Choroid plexus epithelial cell (primary cell): Measurements from ENCODE around the gene CCL21.

Experiments used
- DNase-seq: peaks from one replicate; pipeline ENCODE4 v3.0.0-alpha.2; 2010; ENCODE audit warnings: low read depth
- H3K4me3 ChIP-seq: 2 replicates; pipeline ENCODE4 v1.5.1; 2011; ENCODE audit warnings: low read depth, mild to moderate bottlenecking, control low read depth, low read length, moderate library complexity
- CTCF ChIP-seq: conservative IDR thresholded peaks from 2 replicates; pipeline ENCODE4 v1.5.1; 2011; ENCODE audit warnings: low read depth, mild to moderate bottlenecking, control low read depth, inconsistent platforms, low read length, moderate library complexity

Gene CCL21

GRCh38 chr9:34686231-34686630, 23.7 kb downstream of the CCL21 start:
- H3K4me3 ChIP-seq = no peak overlapping the region
- no peak for DNase-seq
- TF ChIP-seq CTCF = no peak

GRCh38 chr9:34685591-34685990, 24.3 kb downstream of the CCL21 start:
- H3K4me3 ChIP-seq = no peak overlapping the region
- TF ChIP-seq CTCF = no peak
- no peak for DNase-seq

- no peak for DNase-seq
- no peak for TF ChIP-seq CTCF
Observed at GRCh38 chr9:34684816-34685215, 25.1 kb downstream of the CCL21 start.

GRCh38 chr9:34684145-34684544, 25.8 kb downstream of the CCL21 start:
- no peak overlapping the region for H3K4me3 ChIP-seq
- DNase-seq = no peak
- no peak for TF ChIP-seq CTCF

More at GRCh38 chr9:34684816-34685215, 25.1 kb downstream of the CCL21 start:
- H3K4me3 ChIP-seq = no peak overlapping the region

- no peak overlapping the region for H3K4me3 ChIP-seq
- DNase-seq = no peak
Observed at GRCh38 chr9:34675869-34676268, 34.1 kb downstream of the CCL21 start.

GRCh38 chr9:34675048-34675714, 34.8 kb downstream of the CCL21 start:
- peak; percentile 94 for TF ChIP-seq CTCF
- peak; percentile 83 for DNase-seq

More at GRCh38 chr9:34675869-34676268, 34.1 kb downstream of the CCL21 start:
- no peak for TF ChIP-seq CTCF

GRCh38 chr9:34674440-34674839, 35.5 kb downstream of the CCL21 start:
- TF ChIP-seq CTCF = no peak
- no peak overlapping the region for H3K4me3 ChIP-seq
- DNase-seq = no peak

More at GRCh38 chr9:34675048-34675714, 34.8 kb downstream of the CCL21 start:
- H3K4me3 ChIP-seq = no peak overlapping the region
